Peyer's patch (tissue), 4 donors: Measurements from ENCODE around the gene SQSTM1. TPM values are rescaled to one million over a fixed set of nuclear protein-coding genes. Genes with fewer than 3 reads are reported as not detected.
A peak's percentile ranks its signal among the peaks of the same experiment; 100 is the strongest.

ENCODE experiments used
- DNase-seq, 3 donors: peaks; one replicate each; pipeline ENCODE4 v3.0.0-alpha.2; 2017 to 2019
- H3K27ac ChIP-seq, 4 donors: fragments of 200-600 bp; sonication (generic); one replicate each; pipeline ENCODE4 v1.5.1; 2016 to 2019
- H3K27me3 ChIP-seq, 2 donors: fragments of 200-600 bp; sonication (generic); one replicate each; pipeline ENCODE4 v1.5.1; 2019
- H3K36me3 ChIP-seq, 3 donors: fragments of 200-600 bp; sonication (generic); one replicate each; pipeline ENCODE4 v1.5.1; 2016 to 2019
- H3K4me1 ChIP-seq, 4 donors: fragments of 200-600 bp; sonication (generic); one replicate each; pipeline ENCODE4 v1.5.1; 2016 to 2019
- H3K4me3 ChIP-seq, 4 donors: fragments of 200-600 bp; sonication (generic); 1 replicate in 3 of 4; 2 replicates in 1 of 4; pipeline ENCODE4 v1.5.1; 2016 to 2019; ENCODE audit warnings: mild to moderate bottlenecking in 1 of 4
- H3K9me3 ChIP-seq, 4 donors: fragments of 200-600 bp; sonication (generic); one replicate each; pipeline ENCODE4 v1.5.1; 2016 to 2019; ENCODE audit warnings: mild to moderate bottlenecking in 1 of 4
- CTCF ChIP-seq, 6 experiments: fragments of 450-650 bp in 4 of 6; fragments of 200-600 bp in 2 of 6; sonication (generic) in 1 of 6; IDR thresholded peaks; one replicate each; pipeline ENCODE4 v1.5.1; 2017 to 2019; ENCODE audit warnings: antibody characterized with exemption in 6 of 6, mild to moderate bottlenecking in 3 of 6, moderate library complexity in 1 of 6
- POLR2A ChIP-seq, 2 donors: fragments of 450-650 bp; IDR thresholded peaks; one replicate each; pipeline ENCODE4 v1.5.1; 2017; ENCODE audit warnings: antibody characterized with exemption in 2 of 2, mild to moderate bottlenecking in 2 of 2, moderate library complexity in 2 of 2
- total RNA-seq, 4 donors: library from RNA; depleted of rRNA; stranded (reverse); fragments of >200 nt; gene quantifications; one replicate each; pipeline ENCODE4 v1.1.0, GENCODE V29; 2016

The SQSTM1 gene
- total RNA-seq, 4 donors from 2014 or later: 287 to 417 (median 348) TPM

- Histone ChIP-seq H3K27ac (peak overlapping the region in 2 of 4 donors; percentile 9 to 97), H3K4me3 (peak overlapping the region; percentile 77 to 96 (median 84)), H3K27me3 (no peaks in the 10 kb centered on the region), H3K36me3 (peaks cover 0 to 55% (median 0%) of the 10 kb centered on the region in 3 donors), H3K4me1 (peaks cover 7 to 83% (median 28%) of the 10 kb centered on the region in 4 donors), H3K9me3 (no peaks in the 10 kb centered on the region)
- TF ChIP-seq POLR2A (IDR thresholded peaks at IDR 0.05): no peak
- no peak for TF ChIP-seq CTCF (IDR thresholded peaks at IDR 0.05)
- peak in 1 of 3 donors; percentile 49 for DNase-seq
These were observed 1.8 kb downstream of the SQSTM1 start for GRCh38 chr5:179822444-179822990.

GRCh38 chr5:179823937-179824744 is 3.4 kb downstream of the SQSTM1 start:
- Histone ChIP-seq H3K4me1 (peaks cover 3 to 75% (median 20%) of the 10 kb centered on the region in 4 donors), H3K27ac (no peak overlapping the region), H3K27me3 (no peaks in the 10 kb centered on the region), H3K36me3 (peaks cover 0 to 71% (median 0%) of the 10 kb centered on the region in 3 donors), H3K9me3 (no peaks in the 10 kb centered on the region), H3K4me3 (peak overlapping the region in 1 of 4 donors; percentile 2)
- TF ChIP-seq CTCF (IDR thresholded peaks at IDR 0.05): no peak
- no peak for TF ChIP-seq POLR2A (IDR thresholded peaks at IDR 0.05)
- peak in 1 of 3 donors; percentile 42 for DNase-seq

GRCh38 chr5:179824745-179825112 is 4.0 kb downstream of the SQSTM1 start:
- peaks cover 0 to 77% (median 0%) of the 10 kb centered on the region in 3 donors for H3K36me3 ChIP-seq
- H3K4me3 ChIP-seq: no peak overlapping the region
- H3K9me3 ChIP-seq: no peaks in the 10 kb centered on the region
- TF ChIP-seq CTCF (IDR thresholded peaks at IDR 0.05): no peak
- no peak for TF ChIP-seq POLR2A (IDR thresholded peaks at IDR 0.05)
- peaks cover 0 to 69% (median 14%) of the 10 kb centered on the region in 4 donors for H3K4me1 ChIP-seq
- DNase-seq: peak in 1 of 3 donors; percentile 46
- H3K27me3 ChIP-seq: no peaks in the 10 kb centered on the region
- peak overlapping the region in 1 of 4 donors; percentile 68 for H3K27ac ChIP-seq

GRCh38 chr5:179825655-179826182 is 5.0 kb downstream of the SQSTM1 start:
- TF ChIP-seq CTCF (IDR thresholded peaks at IDR 0.05) (peak in 3 of 6 experiments; percentile 43 to 52 (median 50)), POLR2A (IDR thresholded peaks at IDR 0.05) (peak in 1 of 2 donors; percentile 26)
- H3K4me3 ChIP-seq: peak overlapping the region in 2 of 4 donors; percentile 14 to 17
- peaks cover 0 to 87% (median 0%) of the 10 kb centered on the region in 3 donors for H3K36me3 ChIP-seq
- peak overlapping the region in 2 of 4 donors; percentile 61 to 68 for H3K27ac ChIP-seq
- no peaks in the 10 kb centered on the region for H3K27me3 ChIP-seq
- DNase-seq: peak in 2 of 3 donors; percentile 79 to 80
- H3K4me1 ChIP-seq: peaks cover 0 to 64% (median 5%) of the 10 kb centered on the region in 4 donors
- no peaks in the 10 kb centered on the region for H3K9me3 ChIP-seq

- H3K4me3 ChIP-seq: peak overlapping the region in 2 of 4 donors; percentile 1 to 16
- no peaks in the 10 kb centered on the region for H3K9me3 ChIP-seq
- DNase-seq: peak in 2 of 3 donors; percentile 72 to 81
- H3K4me1 ChIP-seq: peaks cover 0 to 55% (median 2%) of the 10 kb centered on the region in 4 donors
- H3K36me3 ChIP-seq: peaks cover 0 to 100% (median 0%) of the 10 kb centered on the region in 3 donors
- peak in 1 of 2 donors; percentile 71 for TF ChIP-seq POLR2A (IDR thresholded peaks at IDR 0.05)
- peak in 3 of 6 experiments; percentile 37 to 46 (median 40) for TF ChIP-seq CTCF (IDR thresholded peaks at IDR 0.05)
- no peaks in the 10 kb centered on the region for H3K27me3 ChIP-seq
- H3K27ac ChIP-seq: peak overlapping the region in 3 of 4 donors; percentile 37 to 78 (median 61)
These were observed 7.0 kb downstream of the SQSTM1 start for GRCh38 chr5:179827680-179828079.
